Measurements from ENCODE around the gene GPR62.
A peak's percentile ranks its signal among the peaks of the same experiment; 100 is the strongest.
"Not testable (repeated sequence)": the region's sequence is repeated elsewhere in the genome, so short reads cannot be mapped to it uniquely, and the experiment has no call there.

The GPR62 gene

DNA sequence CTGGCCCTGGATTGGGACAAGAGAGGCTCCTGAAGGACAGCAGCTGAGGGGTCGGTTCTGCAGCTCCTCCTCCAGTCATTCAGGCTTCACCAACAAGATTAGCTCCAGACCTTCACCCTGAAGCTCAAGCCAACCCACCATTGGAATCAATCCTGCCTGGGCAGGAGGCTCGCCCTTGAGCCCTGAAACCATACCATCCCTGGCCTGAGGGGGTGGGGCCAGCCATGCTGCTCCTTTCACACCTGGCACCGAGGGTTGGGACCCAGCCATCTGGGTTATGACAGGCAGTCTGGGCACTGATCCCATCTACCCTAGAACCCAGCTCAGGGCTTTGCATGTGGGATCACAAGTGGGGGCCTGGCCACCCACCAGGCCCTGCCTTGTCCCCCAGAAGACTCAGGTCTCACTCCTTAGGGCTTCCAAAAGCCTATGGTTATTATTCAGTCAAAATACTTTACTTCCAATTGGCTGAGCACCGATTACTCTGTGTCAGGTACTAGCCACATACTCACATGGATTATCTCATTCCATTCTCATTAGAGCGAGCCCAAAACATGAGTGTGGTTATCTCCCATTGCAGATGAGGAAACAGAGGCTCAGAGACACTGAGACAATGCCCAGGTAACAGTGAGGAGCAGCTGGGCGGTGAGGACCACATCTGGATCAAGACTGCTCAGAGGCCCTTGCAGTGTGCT lies 15.6 kb downstream of the GPR62 start:
- DNase-seq (ENCODE audit: low read depth in 1 of 2, low spot score in 1 of 2): no peak

DNA sequence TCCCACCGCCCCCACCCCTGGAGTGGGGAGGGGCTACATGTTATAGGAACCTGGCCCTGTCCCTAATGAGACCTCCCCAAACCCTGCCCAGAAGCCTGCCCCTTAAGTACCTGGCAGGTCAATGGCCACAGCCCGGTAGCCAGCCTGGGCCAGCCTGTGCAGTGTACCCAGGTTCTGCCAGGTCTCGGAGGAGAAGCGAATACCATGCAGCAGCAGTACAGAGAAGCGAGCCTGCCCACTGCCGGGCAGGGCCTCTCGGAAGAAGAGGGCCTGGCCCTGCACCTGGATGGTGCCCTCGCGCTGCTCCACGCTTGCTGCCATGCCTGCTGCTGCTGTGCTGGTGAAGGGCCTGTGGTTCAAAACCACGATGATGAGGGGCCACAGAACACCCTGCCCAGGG lies 16.2 kb downstream of the GPR62 start:
- no peak for DNase-seq (ENCODE audit: low read depth in 1 of 2, low spot score in 1 of 2)

DNA sequence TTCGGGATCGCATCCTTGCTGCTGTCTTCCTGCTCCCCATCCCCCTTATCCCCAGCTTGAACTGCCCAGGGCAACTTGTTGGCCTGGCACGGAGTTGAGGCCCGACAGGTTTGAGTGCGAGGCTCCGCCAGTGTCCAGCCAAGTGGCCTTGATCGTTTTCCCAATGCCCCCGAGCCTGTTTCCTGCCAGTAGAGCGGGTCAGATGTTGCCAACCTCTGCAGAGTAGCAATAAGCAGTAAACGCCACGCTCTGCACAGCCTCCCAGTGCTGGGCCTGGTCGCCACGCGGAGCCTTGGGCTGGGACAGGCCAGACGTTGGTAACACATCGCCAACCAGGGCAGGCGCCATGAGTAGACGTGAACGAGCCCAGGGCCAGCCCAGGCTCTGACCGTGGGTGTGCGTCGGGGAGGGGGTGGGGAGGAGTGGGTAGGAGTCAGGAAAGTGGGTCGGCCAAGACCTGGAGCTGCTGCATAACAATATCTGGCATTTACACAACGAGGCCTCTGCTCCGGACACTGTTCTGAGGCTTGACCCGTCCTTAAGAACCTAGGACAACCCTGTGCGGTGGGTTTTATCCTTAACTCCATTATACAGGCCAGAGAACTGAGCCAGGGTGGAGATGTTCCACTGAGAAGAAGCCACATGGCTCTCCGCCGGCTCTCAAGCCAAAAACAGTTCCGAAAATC lies 19.2 kb downstream of the GPR62 start:
- no peak for DNase-seq (ENCODE audit: low read depth in 1 of 2, low spot score in 1 of 2)

GRCh38 chr3:51974963-51975851 lies 20.0 kb downstream of the GPR62 start, which contains the start of gene ABHD14A:
Gene ABHD14A, plus strand, starts transcription at chr3:51975064. Its CDS starts 72 bp downstream, at chr3:51975136.
- peak; percentile 42 to 67 for DNase-seq (ENCODE audit: low read depth in 1 of 2, low spot score in 1 of 2)

GRCh38 chr3:51975852-51976549 lies 20.8 kb downstream of the GPR62 start:
- DNase-seq (ENCODE audit: low read depth in 1 of 2, low spot score in 1 of 2): no peak

GRCh38 chr3:51977446-51978142 lies 22.4 kb downstream of the GPR62 start:
- no peak for DNase-seq (ENCODE audit: low read depth in 1 of 2, low spot score in 1 of 2)

- DNase-seq (ENCODE audit: low read depth in 1 of 2, low spot score in 1 of 2): no peak
These were observed 22.9 kb downstream of the GPR62 start for GRCh38 chr3:51978143-51978502.

GRCh38 chr3:51980253-51980652 lies 25.1 kb downstream of the GPR62 start:
- no peak for DNase-seq (ENCODE audit: low read depth in 1 of 2, low spot score in 1 of 2)

GRCh38 chr3:51982352-51982837 lies 27.2 kb downstream of the GPR62 start:
- DNase-seq (ENCODE audit: low read depth in 1 of 2, low spot score in 1 of 2): no peak

DNA sequence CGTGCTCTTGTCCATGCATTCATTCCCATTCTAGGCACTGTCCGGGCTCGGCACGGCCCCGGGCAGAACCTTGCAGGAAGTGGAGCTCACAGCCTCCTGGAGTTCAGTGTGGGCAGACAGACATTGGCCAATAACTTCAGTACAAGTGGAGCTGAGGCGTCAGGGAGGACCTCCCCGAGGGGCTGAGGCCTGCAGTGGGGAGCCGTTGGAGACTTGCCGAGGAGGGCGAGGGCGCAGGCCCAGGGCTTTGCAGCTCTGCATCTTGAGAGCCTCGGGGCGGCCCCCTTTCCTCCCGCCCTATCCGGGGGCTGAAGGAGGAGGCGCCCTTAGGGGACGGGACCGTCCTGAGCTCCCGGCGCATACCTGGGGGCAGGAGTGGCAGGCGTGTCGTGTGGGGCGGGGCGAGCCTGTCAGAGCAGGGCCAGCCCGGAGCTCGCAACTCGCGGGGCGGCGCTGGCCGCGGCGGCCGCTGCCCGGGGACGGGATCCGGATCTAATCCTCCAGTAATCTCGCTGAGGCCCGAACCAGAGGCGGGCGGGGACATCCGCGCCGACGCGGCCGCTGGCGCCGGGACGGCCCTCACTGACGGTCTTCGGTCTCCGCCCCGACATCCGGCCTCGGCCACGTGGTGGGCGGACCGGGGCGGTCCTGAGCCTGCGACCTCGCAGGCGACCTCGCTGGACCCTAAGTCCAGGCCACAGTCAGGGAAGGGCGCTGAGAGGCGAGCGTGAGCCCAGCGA lies 27.8 kb downstream of the GPR62 start, which contains the start of gene ACY1:
Gene ACY1 (plus strand): TSS at position 698 of the 740 bp plus-strand sequence. CDS start 530 bp downstream, outside the sequence.
- peak in 1 of 2 donors; percentile 61 for DNase-seq (ENCODE audit: low read depth in 1 of 2, low spot score in 1 of 2)

DNA sequence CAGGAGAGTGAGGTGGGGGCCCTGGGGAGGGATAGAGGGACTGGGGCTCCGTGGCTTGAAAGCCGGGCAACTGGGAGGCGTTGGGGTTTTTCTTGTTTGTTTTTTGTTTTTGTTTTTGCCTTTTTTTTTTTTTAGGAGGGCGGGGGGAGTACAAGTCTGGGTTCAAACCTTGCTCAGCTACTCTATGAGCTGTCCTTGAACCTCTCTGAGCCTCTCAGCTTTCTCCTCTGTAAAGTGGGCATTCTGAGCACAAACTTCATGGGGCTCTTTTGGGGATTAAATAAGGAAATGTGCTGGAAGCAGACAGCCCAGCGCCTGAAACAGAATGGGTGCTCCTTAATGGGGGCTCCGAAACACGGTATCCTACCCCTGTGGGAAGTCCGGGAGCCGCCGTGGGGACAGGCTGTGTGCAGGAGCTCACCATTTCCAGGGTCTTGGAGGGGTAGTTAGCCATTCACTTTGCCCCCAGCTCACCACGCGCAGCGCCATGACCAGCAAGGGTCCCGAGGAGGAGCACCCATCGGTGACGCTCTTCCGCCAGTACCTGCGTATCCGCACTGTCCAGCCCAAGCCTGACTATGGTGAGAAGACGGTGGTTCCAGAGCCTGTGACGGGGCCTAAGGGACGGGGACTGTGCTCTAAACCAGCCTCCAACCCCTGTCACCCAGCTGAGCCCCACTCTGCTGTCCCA lies 28.5 kb downstream of the GPR62 start:
- no peak for DNase-seq (ENCODE audit: low read depth in 1 of 2, low spot score in 1 of 2)

- no peak for DNase-seq (ENCODE audit: low read depth in 1 of 2, low spot score in 1 of 2)
These were observed 29.1 kb downstream of the GPR62 start for GRCh38 chr3:51984269-51984647.

DNA sequence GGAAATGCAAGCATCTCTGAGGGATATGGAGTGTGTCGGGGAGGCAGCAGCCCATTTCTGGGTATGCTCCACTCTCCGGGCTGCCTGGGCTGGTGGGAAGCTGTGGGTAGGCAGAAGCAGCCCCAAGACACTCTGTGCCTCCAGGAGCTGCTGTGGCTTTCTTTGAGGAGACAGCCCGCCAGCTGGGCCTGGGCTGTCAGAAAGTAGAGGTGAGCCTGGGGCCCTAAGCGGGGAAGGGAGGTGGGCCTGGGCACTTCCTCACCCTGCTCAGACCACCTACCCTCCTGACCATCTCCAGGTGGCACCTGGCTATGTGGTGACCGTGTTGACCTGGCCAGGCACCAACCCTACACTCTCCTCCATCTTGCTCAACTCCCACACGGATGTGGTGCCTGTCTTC lies 29.9 kb downstream of the GPR62 start:
- DNase-seq (ENCODE audit: low read depth in 1 of 2, low spot score in 1 of 2): no peak

DNA sequence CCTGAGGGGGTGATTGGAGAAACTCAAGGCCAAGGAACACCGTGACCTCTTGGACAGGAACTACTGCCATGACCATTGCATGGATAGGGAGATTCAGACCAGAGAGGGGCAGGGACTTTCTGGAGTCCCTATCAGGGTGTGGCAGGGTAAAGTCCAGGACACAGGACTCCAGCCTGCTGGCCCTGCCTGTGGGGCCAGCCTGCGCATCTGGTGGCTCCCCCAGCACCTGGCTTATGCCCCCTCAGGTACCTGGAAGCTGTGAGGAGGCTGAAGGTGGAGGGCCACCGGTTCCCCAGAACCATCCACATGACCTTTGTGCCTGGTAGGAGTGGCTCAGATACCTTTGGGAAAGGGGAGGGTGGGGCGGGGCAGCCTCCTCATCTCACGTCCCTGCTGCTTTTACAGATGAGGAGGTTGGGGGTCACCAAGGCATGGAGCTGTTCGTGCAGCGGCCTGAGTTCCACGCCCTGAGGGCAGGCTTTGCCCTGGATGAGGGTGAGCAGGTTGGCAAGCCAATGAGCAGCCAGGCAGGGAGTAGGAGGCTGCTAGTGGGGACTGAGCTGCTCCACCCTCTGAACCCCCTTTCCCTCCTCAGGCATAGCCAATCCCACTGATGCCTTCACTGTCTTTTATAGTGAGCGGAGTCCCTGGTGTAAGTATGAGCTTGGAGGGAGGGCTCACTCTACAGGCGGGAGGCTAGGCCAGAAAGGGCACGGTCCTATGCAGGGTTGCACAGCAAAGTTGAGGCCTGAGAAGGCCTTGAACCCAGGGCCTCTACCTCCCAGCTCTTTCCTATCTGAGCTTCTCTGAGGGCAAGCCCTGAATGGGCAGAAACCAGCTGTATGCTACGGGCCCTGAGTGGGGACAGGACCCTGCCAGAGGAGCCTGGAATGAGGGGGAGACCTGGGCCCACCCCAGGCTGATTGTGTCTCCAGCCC lies 31.1 kb downstream of the GPR62 start:
- no peak for DNase-seq (ENCODE audit: low read depth in 1 of 2, low spot score in 1 of 2)

GRCh38 chr3:51987568-51987967 lies 32.4 kb downstream of the GPR62 start:
- DNase-seq (ENCODE audit: low read depth in 1 of 2, low spot score in 1 of 2): no peak

GRCh38 chr3:51988286-51989146 lies 33.3 kb downstream of the GPR62 start:
- DNase-seq (ENCODE audit: low read depth in 1 of 2, low spot score in 1 of 2): no peak

- DNase-seq (ENCODE audit: low read depth in 1 of 2, low spot score in 1 of 2): not testable (repeated sequence)
These were observed 35.4 kb downstream of the GPR62 start for GRCh38 chr3:51990501-51990971.

All from activated T-helper 1 cell treated with anti-CD3 and anti-CD28 coated beads, Interleukin-2, amount 50 U/mL, for 16 hours (primary cell).